HepG2 (cell line): ENCODE data around the gene AAGAB. TPM values are rescaled to one million over a fixed set of nuclear protein-coding genes. Genes with fewer than 3 reads are reported as not detected.

ENCODE experiments used
- ATAC-seq: fragments of 200-7000 bp; cut with Tn5 transposase; 3 replicates; pipeline ENCODE4 v1.9.1; 2020; ENCODE audit warnings: mild to moderate bottlenecking, moderate library complexity
- BruUV-seq: library from RNA; stranded (reverse); fragments of 400-500 nt; replicated peaks from 2 replicates; lab custom pipeline; 2021; lab: Mats Ljungman, UMichigan
- CTCF ChIA-PET: fragments of 300-600 bp; formaldehyde crosslinking; extraction: SDS; loops from one replicate; lab custom pipeline; 2021; ENCODE audit warnings: low total read pairs, inconsistent platforms, low intra/inter-chr PET ratio; lab: Yijun Ruan, JAX
- POLR2A ChIA-PET: fragments of 350-600 bp; sonication (Branson Sonifier 250); formaldehyde crosslinking; loops from one replicate; lab custom pipeline; 2020; ENCODE audit warnings: antibody characterized with exemption, inconsistent platforms; lab: Yijun Ruan, JAX
- DNase-seq: peaks from one replicate; pipeline ENCODE4 v3.0.0-alpha.2; 2015; ENCODE audit warnings: low spot score
- FAIRE-seq: peaks from 3 replicates; lab custom pipeline; 2011; peaks lifted over from hg19 to GRCh38; lab: Jason Lieb, UNC
- H2AFZ ChIP-seq: one replicate; pipeline ENCODE4 v1.6.1; 2011; ENCODE audit warnings: low read length, inconsistent platforms
- H3K27ac ChIP-seq: fragments of 300-600 bp; 3 replicates; pipeline ENCODE4 v1.8.0; 2011; ENCODE audit warnings: mixed run types, mild to moderate bottlenecking, mixed read lengths, low read length, inconsistent platforms; ENCODE audit not compliant: insufficient read depth; ENCODE audit errors: extremely low read length
- H3K27me3 ChIP-seq, 2 experiments: fragments of 200-600 bp in 1 of 2; 2 replicates in 1 of 2; 3 replicates in 1 of 2; pipeline versions ENCODE4 v1.6.0 to v1.8.0; 2011; ENCODE audit warnings: low read length in 2 of 2, mild to moderate bottlenecking in 2 of 2, moderate library complexity in 2 of 2, inconsistent platforms in 1 of 2; ENCODE audit not compliant: insufficient read depth in 2 of 2, control insufficient read depth in 1 of 2
- H3K36me3 ChIP-seq, 2 experiments: fragments of 200-600 bp in 1 of 2; replicated peaks in 1 of 2; 2 replicates in 1 of 2; 3 replicates in 1 of 2; pipeline versions ENCODE4 v1.5.1 to v1.8.0; 2011; ENCODE audit warnings: low read length in 2 of 2, inconsistent platforms in 1 of 2; ENCODE audit not compliant: insufficient read depth in 2 of 2, control insufficient read depth in 1 of 2
- H3K4me1 ChIP-seq: 2 replicates; pipeline ENCODE4 v1.5.1; 2012; ENCODE audit warnings: low read length, inconsistent platforms; ENCODE audit not compliant: insufficient read depth
- H3K4me2 ChIP-seq: 2 replicates; pipeline ENCODE4 v1.6.0; 2011; ENCODE audit warnings: low read depth, low read length, inconsistent platforms
- H3K4me3 ChIP-seq, 3 experiments: fragments of 200-600 bp in 1 of 3; sonication (generic), shearing (Covaris generic) in 1 of 3; replicated peaks in 1 of 3; 2 replicates each; pipeline ENCODE4 v1.5.1; 2011 to 2016; ENCODE audit warnings: low read length in 3 of 3, inconsistent platforms in 2 of 3, low read depth in 2 of 3, mild to moderate bottlenecking in 2 of 3, control low read depth in 1 of 3, mixed read lengths in 1 of 3; ENCODE audit not compliant: insufficient read depth in 1 of 3
- H3K79me2 ChIP-seq: one replicate; pipeline ENCODE4 v1.6.1; 2011; ENCODE audit warnings: low read length, inconsistent platforms; ENCODE audit not compliant: insufficient read depth
- H3K9ac ChIP-seq: 2 replicates; pipeline ENCODE4 v1.6.0; 2011; ENCODE audit warnings: mild to moderate bottlenecking, low read depth, low read length, inconsistent platforms; ENCODE audit not compliant: insufficient read depth
- H3K9me3 ChIP-seq: 2 replicates; pipeline ENCODE4 v1.5.1; 2012; ENCODE audit warnings: mild to moderate bottlenecking, low read length
- H4K20me1 ChIP-seq: 2 replicates; pipeline ENCODE4 v1.6.0; 2011; ENCODE audit warnings: inconsistent platforms, mild to moderate bottlenecking, low read length, moderate library complexity; ENCODE audit not compliant: insufficient read depth
- GATAD2A ChIP-seq: IDR thresholded peaks from 2 replicates; pipeline ENCODE4 v1.6.1; 2016
- KDM4B ChIP-seq: sonication (generic); formaldehyde crosslinking; IDR thresholded peaks from 2 replicates; pipeline ENCODE4 v1.4.0; 2020; ENCODE audit warnings: missing genetic modification reagents
- MLXIP ChIP-seq: sonication (generic); formaldehyde crosslinking; IDR thresholded peaks from 2 replicates; pipeline ENCODE4 v1.9.0; 2021; ENCODE audit warnings: missing genetic modification reagents, borderline replicate concordance
- RBM39 ChIP-seq: fragments of 200-400 bp; formaldehyde crosslinking; IDR thresholded peaks from one replicate; pipeline ENCODE4 v1.6.1; 2018; ENCODE audit warnings: antibody characterized with exemption, mild to moderate bottlenecking, low read depth, low read length; ENCODE audit not compliant: poor library complexity, severe bottlenecking
- ZNF317 ChIP-seq: sonication (generic); formaldehyde crosslinking; IDR thresholded peaks from 2 replicates; pipeline ENCODE4 v1.5.0; 2020; ENCODE audit warnings: mild to moderate bottlenecking, missing genetic modification reagents
- ZNF460 ChIP-seq: sonication (generic); formaldehyde crosslinking; IDR thresholded peaks from 2 replicates; pipeline ENCODE4 v1.5.1; 2020; ENCODE audit warnings: missing genetic modification reagents, mild to moderate bottlenecking, borderline replicate concordance
- ZNF512B ChIP-seq: sonication (generic); formaldehyde crosslinking; IDR thresholded peaks from 2 replicates; pipeline ENCODE4 v1.5.1; 2020; ENCODE audit warnings: missing genetic modification reagents, mild to moderate bottlenecking, borderline replicate concordance
- ZNF83 ChIP-seq: sonication (generic); formaldehyde crosslinking; IDR thresholded peaks from 2 replicates; pipeline ENCODE4 v1.4.0; 2020; ENCODE audit warnings: missing genetic modification reagents, mild to moderate bottlenecking, borderline replicate concordance
- WGBS: methylation state at CpG from one replicate; pipeline ENCODE4 v1.1.6; 2017; ENCODE audit warnings: low lambda C conversion rate; 5-methylcytosine and 5-hydroxymethylcytosine counted together
- in situ Hi-C: cut with HindIII; loops from 2 replicates; pipeline ENCODE4 v1.10.0; 2017; ENCODE audit warnings: low pct_unique_long_range_greater_than_20kb; ENCODE audit not compliant: extremely low pct_ligation_motif_present
- intact Hi-C: fragments of 100-400 bp; cut with micrococcal nuclease; formaldehyde crosslinking; loops from one replicate; pipeline ENCODE4 v1.10.0; 2022; ENCODE audit not compliant: unreplicated experiment
- polyA plus RNA-seq, 8 experiments: library from polyadenylated mRNA; depleted of rRNA in 3 of 8; stranded (reverse) in 7 of 8; unstranded in 1 of 8; fragments of >200 nt; fragmentation: Illumina TruSeq in 4 of 8; extraction: Trizol in 4 of 8; gene quantifications; 2 replicates each; pipeline versions ENCODE4 v1.2.1 to v1.2.3, GENCODE V29; 2011 to 2016; ENCODE audit warnings: low read depth in 4 of 8, missing spikeins in 1 of 8, mixed read lengths in 1 of 8; ENCODE audit not compliant: insufficient read depth in 1 of 8
- total RNA-seq, 5 experiments: library from RNA; depleted of rRNA; stranded (reverse); fragments of >200 nt; fragmentation: Illumina TruSeq; extraction: Trizol; gene quantifications; 2 replicates each; pipeline ENCODE4 v1.2.3, GENCODE V29; 2016; ENCODE audit warnings: low read depth in 1 of 5

Gene AAGAB
- total and polyA plus RNA-seq, 2 of the 13 experiments (the other 11 are each of a cell fraction or from before 2014, with no cell fraction given): 8.0 to 34.9 TPM

GRCh38 chr15:67186226-67186649 lies 68.2 kb downstream of the AAGAB start:
- no peak overlapping the region for H3K9ac ChIP-seq
- ChIA-PET CTCF (no interaction called here), POLR2A (interaction anchor here (0.7 kb wide), 1 partner anchor 50 kb away, joined by 3 read pairs; no protein-coding TSS in a partner anchor)
- H3K9me3 ChIP-seq: no peaks in the 10 kb centered on the region
- no peak overlapping the region for H3K27ac ChIP-seq
- peaks cover 3% of the 10 kb centered on the region for H4K20me1 ChIP-seq
- peaks cover 36% of the 10 kb centered on the region for H3K4me1 ChIP-seq
- no peak overlapping the region for H3K4me2 ChIP-seq
- no TSS peak for BruUV-seq
- no peaks in the 10 kb centered on the region for H3K27me3 ChIP-seq
- ATAC-seq (no peak), DNase-seq (no peak), FAIRE-seq (no peak)
- no peaks in the 10 kb centered on the region for H3K79me2 ChIP-seq
- intact Hi-C loops (no loop called here), in situ Hi-C loops (no loop called here)
- no peak overlapping the region for H3K4me3 ChIP-seq
- H2AFZ ChIP-seq: no peak overlapping the region
- 93% methylated on average over 5 of the region's 6 CpGs for WGBS
- H3K36me3 ChIP-seq: peaks cover 35 to 82% of the 10 kb centered on the region in 2 experiments
- TF ChIP-seq ZNF460: no peak
- TF ChIP-seq ZNF83: no peak
- no peak for TF ChIP-seq MLXIP
- TF ChIP-seq ZNF512B: no peak
- no peak for TF ChIP-seq RBM39
- TF ChIP-seq ZNF317 (CRISPR knock-in tag): no peak
- TF ChIP-seq KDM4B (CRISPR knock-in tag): no peak
- no peak for TF ChIP-seq GATAD2A (CRISPR knock-in tag)
- TF ChIP-seq, all 625 proteins: peak for 0
